ENCODE results near the gene LTBP3. TPM values are rescaled to one million over a fixed set of nuclear protein-coding genes. Genes with fewer than 3 reads are reported as not detected.

LTBP3 gene
- total and polyA plus RNA-seq, 9 of the 15 experiments (the other 6 are each of a cell fraction or from before 2014, with no cell fraction given) = 0.06 to 20.5 (median 4.8) TPM

GRCh38 chr11:65546217-65546958, 11.8 kb downstream of the LTBP3 start:
- peak overlapping the region; percentile 97 for H2AFZ ChIP-seq (ENCODE audit: low read depth, low read length)
- TSS peak; percentile 65 for BruUV-seq (replicated peaks)
- H3K27ac ChIP-seq (ENCODE audit: extremely low read depth, low read depth, low read length) = peak overlapping the region; percentile 62; the same call in 1 of the 3 replicates
- H3K4me3 ChIP-seq = peak overlapping the region; percentile 67
- WGBS (ENCODE audit: insufficient coverage, low coverage, missing lambda C conversion rate) = 2% methylated on average over 47 of the region's 64 CpGs
- H3K36me3 ChIP-seq (ENCODE audit: control insufficient read depth, insufficient read depth, low read length) = no peaks in the 10 kb centered on the region
- H3K79me2 ChIP-seq (ENCODE audit: control insufficient read depth, insufficient read depth, low read length) = no peaks in the 10 kb centered on the region
- H3K27me3 ChIP-seq (ENCODE audit: control insufficient read depth in 2 of 2, insufficient read depth in 2 of 2, low read length in 2 of 2) = no peaks in the 10 kb centered on the region
- peak; percentile 95 to 98 (median 98) for DNase-seq (ENCODE audit: extremely low read depth in 1 of 4, low spot score in 3 of 4)
- H3K9me3 ChIP-seq (replicated peaks; ENCODE audit: control insufficient read depth, insufficient read depth, low read depth, low read length) = no peaks in the 10 kb centered on the region
- peak; percentile 90 for ATAC-seq
- peak; percentile 67 for FAIRE-seq
- ChIA-PET POLR2A (interaction anchor here (0.7 to 1.8 kb wide), 5 partner anchors 9 to 122 kb away, joined by 3 to 10 read pairs (median 4); partner anchors contain the start of gene MALAT1), CTCF (ENCODE audit: low intra/inter-chr PET ratio) (interaction anchor here (1.2 kb wide), 1 partner anchor 25 kb away, joined by 3 read pairs; no protein-coding TSS in a partner anchor)
- H3K9ac ChIP-seq (ENCODE audit: insufficient read depth in 1 of 2, low read depth in 2 of 2, low read length in 2 of 2) = peak overlapping the region; percentile 57 to 90
- no peaks in the 10 kb centered on the region for H3K9me1 ChIP-seq (ENCODE audit: control insufficient read depth, insufficient read depth, low read length)
- H4K20me1 ChIP-seq (replicated peaks; ENCODE audit: control insufficient read depth, insufficient read depth, low read length) = 0 out of 2 replicates have a peak, but pooled peaks cover 2% of the 10 kb centered on the region
- H3K4me2 ChIP-seq (ENCODE audit: insufficient read depth, low read length) = peak overlapping the region; percentile 79
- intact Hi-C loops (cut with micrococcal nuclease) = loop anchor here (10.0 kb wide), 1 partner anchor 268 kb away; no protein-coding TSS in a partner anchor
- in situ Hi-C loops (cut with MboI) = no loop called here
- peaks cover 20 to 51% of the 10 kb centered on the region in 2 experiments for H3K4me1 ChIP-seq (replicated peaks in 1 of 2; ENCODE audit: control insufficient read depth in 2 of 2, insufficient read depth in 2 of 2, low read length in 2 of 2)
- TF ChIP-seq ZNF165 (CRISPR knock-in tag; IDR thresholded peaks at IDR 0.05; ENCODE audit: borderline replicate concordance) = peak; percentile 57; the same call in 1 of the 2 replicates
- no peak for TF ChIP-seq ZNF586 (CRISPR knock-in tag; conservative IDR thresholded peaks at IDR 0.05)
- TF ChIP-seq ZBTB34 (CRISPR knock-in tag; IDR thresholded peaks at IDR 0.05) = no peak
- TF ChIP-seq ZNF609 (CRISPR knock-in tag; IDR thresholded peaks at IDR 0.05; ENCODE audit: borderline replicate concordance) = no peak
- no peak for TF ChIP-seq RNF219 (CRISPR knock-in tag; IDR thresholded peaks at IDR 0.05)
- TF ChIP-seq CBX5 (IDR thresholded peaks at IDR 0.05; ENCODE audit: borderline replicate concordance, low read depth) = no peak
- peak; percentile 79; the same call in 1 of the 2 replicates for TF ChIP-seq ZBTB7A (IDR thresholded peaks at IDR 0.05; ENCODE audit: borderline replicate concordance, control insufficient read depth, low read depth, low read length)
